HG03039 (cell line): ENCODE results near the gene HYI.
"Not testable (repeated sequence)": the region's sequence is repeated elsewhere in the genome, so short reads cannot be mapped to it uniquely, and the experiment has no call there.

ENCODE experiments used
- ATAC-seq: cut with Tn5 transposase; IDR thresholded peaks from one replicate; pipeline ENCODE4 v1.9.1; 2021; ENCODE audit warnings: mild to moderate bottlenecking, moderate library complexity; ENCODE audit not compliant: unreplicated experiment

Gene HYI

DNA sequence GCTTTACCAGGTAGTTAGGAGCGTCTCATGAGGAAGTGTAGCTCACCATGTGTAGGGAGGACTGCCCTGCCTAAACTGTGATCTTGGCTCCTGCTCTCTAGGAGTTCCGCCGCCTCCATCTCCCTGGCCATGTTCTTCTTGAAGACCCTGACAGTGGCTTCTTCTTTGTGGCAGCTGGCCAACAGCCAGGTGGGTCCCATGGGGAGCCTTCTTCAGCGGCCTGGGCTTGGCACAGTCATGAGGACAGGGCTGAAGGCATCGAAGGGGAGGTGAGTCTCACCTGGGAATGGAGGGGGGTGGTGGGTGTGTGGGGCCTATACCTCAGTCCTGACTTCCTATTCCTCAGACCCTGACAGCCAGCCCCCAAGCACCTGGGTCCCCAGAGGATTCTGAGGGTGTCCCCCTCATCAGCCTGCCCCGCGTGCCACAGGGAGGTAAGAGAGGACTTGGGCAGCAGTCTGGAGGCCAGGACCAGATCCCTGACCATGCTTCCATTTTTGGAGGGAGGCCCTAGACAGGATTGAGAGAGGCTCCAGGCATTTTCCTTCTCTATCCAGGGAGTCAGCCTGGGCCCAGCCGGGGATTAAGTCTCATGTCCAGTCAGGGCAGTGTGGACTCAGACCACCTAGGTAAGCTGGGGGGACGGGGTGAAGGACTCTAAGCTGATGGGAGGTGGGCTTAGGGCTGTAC is 21.4 kb downstream of the HYI start:
- ATAC-seq = no peak

DNA sequence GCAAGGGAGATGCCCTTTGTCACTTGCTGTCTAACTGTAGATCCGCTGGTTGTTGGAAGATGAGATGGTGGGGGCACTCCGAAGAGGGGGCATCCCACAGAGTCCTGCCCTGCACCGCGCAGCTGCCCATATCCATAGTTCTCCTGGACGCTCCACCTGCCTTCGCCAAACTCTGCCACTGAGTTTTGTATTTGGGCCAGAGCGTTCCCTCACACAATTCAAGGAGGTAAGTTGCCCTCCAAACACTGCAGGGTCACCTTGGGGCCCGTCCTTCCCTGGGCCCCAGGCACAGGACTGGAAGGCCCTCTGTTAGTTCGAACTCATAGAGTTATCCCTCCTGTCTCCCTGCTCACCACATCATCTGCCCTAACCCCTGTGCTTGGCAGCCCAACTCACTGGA is 22.1 kb downstream of the HYI start:
- ATAC-seq = no peak

DNA sequence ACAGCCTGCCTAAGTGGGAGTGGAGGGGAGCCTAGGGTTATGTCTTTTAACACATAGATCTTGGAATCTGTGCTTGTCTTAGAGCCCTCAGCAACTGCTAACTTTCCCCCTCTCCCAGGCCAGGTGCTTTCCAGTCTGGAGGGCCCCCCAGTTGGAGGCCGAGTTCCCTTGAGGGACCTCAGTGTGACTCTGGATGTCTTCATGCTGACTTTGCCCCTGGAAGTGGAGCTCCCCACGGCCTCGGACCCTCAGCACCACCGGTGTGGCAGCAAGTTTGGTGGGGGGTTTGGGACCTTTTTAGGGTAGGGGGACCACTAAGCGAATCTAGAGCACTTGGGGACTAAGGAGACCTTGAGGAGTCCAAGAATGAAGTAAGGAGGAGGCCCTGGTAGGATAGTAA is 22.9 kb downstream of the HYI start:
- no peak for ATAC-seq

DNA sequence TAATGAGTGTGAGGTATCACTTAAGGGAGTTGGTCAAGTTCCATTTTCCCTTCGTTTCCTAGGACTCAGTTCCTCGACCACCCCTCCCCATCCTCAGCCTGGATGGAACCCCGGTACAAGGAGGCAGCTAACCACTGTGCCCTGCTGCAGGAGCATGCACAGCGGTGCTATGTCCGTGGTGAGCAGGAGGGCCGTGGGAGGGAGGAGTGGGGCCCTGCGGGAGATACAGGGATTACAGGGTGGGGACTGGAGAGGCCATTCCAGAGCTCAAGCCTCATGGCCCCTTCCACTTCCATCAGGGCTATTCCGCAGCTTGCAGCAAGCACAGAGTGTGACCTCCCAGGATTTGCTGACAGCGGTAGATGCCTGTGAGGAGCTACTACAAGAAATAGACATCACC is 25.8 kb downstream of the HYI start:
- ATAC-seq = no peak

- no peak for ATAC-seq
These were observed 26.2 kb downstream of the HYI start for GRCh38 chr1:43427524-43427923.

DNA sequence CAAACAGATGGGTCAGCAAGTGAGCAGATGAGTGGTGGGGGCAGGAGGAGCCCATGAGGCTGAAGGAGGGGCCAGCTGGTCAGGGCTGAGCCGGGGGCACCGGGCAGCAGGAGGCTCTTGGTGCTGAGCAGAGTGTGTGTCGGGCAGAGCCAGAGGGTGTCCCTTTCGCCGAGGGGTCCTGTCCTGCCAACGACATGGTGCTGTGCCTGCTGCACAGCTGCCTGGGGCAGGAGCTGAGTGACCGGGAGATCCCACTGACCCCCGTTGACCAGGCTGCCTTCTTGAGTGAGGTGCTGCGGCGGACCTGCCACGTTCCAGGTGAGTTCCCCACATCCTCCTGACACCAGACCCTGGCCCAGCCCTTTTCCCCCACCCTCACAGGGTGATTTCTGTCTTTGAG is 27.5 kb downstream of the HYI start:
- ATAC-seq = no peak

DNA sequence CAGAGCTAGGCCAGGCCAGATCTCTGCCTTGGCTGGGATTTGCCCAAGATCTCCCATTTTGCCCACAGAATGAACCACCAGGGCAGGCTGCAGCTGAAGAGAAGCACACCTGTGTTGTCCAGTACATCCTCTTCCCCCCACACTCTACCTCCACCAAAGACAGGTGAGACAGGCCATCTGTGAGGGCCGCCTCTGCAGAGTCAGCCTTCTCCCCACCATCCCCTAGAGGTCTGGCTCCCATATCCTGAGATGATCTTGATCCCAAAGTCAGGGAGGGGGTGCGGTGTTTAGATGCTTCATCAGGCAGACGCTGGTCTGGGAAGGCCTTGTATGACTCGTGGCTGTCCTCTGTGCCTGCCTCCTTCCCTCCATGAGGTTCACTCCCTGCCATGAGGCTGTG is 28.7 kb downstream of the HYI start:
- no peak for ATAC-seq

GRCh38 chr1:43423672-43424550 is 29.8 kb downstream of the HYI start:
- ATAC-seq = no peak

DNA sequence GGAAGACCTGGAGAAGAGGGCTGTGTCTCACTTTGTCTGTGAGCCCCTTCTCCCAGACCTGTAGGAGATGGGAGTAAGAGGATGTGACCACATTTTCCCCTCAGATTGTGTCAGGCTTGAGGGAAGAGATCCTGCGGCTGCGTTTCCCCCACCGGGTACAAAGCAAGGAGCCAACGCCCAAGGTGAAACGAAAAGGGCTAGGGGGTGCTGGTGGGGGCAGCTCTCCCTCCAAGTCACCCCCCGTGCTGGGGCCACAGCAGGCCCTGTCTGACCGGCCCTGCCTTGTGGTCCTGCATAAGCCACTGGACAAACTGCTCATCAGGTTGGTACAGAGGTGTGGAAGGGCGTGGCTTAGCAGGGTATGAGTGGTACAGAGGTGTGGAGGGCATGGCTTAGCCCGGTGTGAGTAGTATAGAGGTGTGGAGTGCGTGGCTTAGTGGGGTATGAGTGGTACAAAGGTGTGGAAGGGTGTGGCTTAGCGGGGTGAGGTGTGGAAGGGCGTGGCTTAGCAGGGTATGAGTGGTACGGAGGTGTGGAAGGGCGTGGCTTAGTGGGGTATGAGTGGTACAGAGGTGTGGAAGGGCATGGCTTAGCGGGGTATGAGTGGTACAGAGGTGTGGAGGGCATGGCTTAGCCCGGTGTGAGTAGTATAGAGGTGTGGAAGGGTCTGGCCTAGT is 30.6 kb downstream of the HYI start:
- ATAC-seq = no peak

- ATAC-seq = no peak
These were observed 31.6 kb downstream of the HYI start for GRCh38 chr1:43421976-43422750.

DNA sequence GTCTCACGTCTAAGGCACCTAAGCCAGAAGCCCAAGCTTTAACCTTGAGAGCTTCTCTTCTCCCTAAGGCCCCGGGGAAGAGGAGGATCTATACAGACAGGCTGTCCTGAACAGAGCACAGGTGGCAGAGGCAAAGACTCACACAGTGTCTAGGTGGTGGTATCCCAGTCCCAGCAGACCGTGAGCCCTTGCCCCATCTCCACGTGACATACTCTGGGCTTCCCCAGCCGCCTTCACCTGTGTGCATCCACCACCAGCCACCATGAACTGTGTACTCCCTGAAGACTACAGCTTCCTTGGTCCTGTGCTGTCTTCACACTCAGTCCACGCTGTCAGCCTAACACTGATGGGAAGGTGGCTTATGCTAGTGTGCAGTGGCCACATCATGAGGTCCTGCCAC is 32.3 kb downstream of the HYI start:
- ATAC-seq = no peak

DNA sequence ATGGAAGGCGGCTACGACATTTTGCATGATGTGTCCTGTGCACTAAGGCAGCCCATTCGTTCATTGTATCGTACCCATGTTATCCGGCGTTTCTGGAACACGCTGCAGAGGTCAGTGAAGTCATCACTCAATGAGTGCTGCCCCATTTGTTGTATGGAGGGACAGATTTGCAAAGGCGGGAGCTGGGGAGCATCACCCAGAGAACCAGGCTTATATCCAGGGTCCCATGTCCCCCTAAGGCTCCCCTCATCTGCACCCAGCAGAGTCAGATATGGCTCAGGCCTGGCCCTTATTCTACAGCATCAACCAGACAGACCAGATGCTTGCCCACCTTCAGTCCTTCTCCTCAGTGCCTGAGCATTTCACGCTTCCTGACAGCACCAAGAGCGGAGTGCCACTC is 32.9 kb downstream of the HYI start:
- ATAC-seq = no peak

DNA sequence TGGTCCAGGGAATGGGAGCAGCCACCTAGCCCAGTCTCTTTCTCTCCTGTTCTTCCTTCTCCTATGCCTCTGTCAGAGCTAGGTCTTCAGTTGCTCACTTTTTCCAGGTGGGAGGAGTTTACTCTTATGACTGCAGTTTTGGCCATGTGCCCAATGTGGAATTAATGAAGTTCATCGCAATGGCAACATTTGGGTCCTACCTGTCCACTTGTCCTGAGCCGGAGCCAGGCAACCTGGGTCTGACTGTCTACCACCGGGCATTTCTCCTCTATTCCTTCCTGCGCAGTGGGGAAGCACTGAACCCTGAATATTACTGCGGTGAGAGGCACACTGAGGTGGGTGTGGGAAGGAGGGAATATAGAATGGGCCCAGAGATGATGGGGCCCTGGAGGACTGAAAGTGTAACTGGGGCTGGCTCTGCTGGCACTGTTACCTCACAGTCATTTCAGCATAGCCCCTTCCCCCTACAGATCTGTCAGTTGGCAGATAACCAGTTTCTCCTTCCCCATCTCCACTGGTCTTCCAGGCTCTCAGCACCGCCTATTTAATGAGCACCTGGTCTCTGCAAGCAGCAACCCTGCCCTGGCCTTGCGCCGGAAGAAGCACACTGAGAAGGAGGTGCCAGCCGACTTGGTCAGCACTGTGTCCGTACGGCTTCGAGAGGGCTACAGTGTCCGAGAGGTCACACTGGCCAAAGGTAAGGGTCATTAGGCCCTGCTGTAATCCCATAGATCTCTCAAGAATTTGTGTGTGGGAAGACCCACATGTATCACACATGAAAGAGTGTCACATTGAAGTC is 33.9 kb downstream of the HYI start:
- ATAC-seq = no peak

- ATAC-seq = no peak
These were observed 34.9 kb downstream of the HYI start for GRCh38 chr1:43418858-43419257.

DNA sequence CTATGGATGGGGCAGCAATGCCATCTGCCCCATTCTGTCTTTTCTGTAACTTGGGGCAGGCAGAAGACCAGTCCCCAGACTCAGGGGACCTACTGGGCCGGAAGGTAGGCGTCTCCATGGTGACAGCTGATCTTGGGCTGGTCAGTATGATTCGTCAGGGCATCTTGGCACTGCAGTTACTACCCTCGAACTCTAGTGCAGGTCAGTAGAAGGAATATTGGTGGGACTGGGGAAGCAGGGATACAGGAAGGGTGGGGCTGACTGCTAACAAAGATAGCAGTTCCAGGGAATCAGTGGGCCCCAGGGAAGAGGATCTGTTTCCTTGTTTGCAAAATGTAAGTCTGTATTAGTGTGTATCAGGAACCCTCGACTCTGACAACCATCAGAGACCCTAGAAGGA is 37.8 kb downstream of the HYI start:
- ATAC-seq = no peak

GRCh38 chr1:43414634-43415223 is 39.0 kb downstream of the HYI start:
- ATAC-seq = no peak

- not testable (repeated sequence) for ATAC-seq
These were observed 40.3 kb downstream of the HYI start for GRCh38 chr1:43413426-43413825.

GRCh38 chr1:43410571-43410970 is 43.2 kb downstream of the HYI start:
- no peak for ATAC-seq

DNA sequence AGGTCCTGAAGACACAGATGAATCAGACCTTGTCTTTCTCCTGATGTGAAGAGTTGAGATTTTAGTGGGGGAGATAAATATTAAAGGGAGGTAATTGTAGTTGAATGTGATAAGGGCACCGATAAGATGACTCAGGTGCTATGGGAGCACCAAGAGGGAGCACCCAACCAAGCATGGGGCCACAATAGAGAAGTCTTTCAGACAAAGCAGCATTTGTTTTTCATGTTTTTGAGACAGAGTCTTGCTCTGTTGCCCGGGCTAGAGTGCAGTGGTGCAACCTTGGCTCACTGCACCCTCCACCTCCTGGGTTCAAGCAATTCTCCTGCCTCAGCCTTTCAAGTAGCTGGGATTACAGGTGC is 47.9 kb downstream of the HYI start:
- no peak for ATAC-seq
